Fibroblast of skin of scalp (primary cell): ENCODE data around the gene KLF6.
A peak's percentile ranks its signal among the peaks of the same experiment; 100 is the strongest.

Experiments used
- DNase-seq: peaks from one replicate; pipeline ENCODE4 v3.0.0-alpha.2; 2013

Gene KLF6

GRCh38 chr10:3811291-3811870 lies 26.4 kb upstream of the KLF6 start:
- DNase-seq, result peak; percentile 71

DNA sequence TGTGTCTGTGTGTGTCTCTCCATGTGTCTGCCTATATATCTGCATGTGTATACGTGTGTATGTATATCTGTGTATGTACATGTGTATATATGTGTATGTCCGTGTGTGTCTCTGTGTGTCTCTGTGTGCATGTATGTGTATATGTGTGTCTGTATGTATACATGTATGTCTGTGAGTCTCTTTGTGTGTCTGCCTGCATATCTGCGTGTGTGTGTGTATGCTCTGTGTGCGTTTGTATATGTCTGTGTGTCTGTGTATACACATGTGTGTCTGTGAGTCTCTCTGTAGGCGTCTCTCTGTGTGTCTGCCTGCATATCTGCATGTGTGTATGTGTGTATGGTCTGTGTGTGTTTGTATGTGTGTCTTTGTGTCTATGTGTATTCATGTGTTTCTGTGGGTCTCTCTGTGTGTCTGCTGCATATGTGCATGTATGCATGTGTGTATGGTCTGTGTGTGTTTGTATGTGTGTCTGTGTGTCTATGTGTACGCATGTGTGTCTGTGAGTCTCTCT lies 23.7 kb upstream of the KLF6 start:
- DNase-seq, result no peak

- DNase-seq, result no peak
Observed at GRCh38 chr10:3807928-3808496, 23.0 kb upstream of the KLF6 start.

DNA sequence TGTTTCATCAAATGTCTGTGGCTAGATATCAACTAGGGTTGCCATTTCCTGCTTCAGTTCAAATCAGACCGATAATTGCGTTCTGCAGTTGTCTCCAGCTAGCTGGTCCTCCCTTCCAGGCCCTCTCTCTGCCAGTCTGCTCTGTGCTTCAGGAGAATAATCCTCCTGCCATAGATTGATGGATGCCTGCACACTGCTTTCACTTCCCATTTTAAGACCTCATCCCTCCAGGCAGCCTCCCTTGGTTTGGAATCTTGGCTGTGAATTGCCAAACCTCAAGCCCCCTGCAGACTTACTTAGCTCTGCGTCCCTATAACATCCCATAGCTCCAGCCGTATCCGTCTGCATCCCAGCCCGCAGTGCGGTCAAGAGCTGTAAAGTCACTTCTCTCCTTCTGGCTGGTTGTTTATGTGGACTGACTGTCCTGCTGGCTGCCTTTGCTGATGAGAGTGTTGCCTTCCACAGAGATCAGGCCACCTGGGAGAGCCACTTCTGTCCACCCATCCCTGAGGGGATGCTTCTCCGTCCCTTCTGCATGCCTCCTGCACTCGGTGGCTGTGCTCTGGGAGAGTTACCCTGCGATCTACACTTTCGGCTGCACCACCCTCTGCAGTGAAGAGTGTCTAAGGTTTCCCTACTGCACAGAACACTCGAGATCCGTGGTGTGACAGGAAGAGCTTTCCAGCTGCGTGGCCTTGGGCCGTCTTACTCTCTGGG lies 22.4 kb upstream of the KLF6 start:
- DNase-seq, result peak; percentile 48

- DNase-seq, result peak; percentile 62
Observed at GRCh38 chr10:3806603-3807002, 21.6 kb upstream of the KLF6 start.

DNA sequence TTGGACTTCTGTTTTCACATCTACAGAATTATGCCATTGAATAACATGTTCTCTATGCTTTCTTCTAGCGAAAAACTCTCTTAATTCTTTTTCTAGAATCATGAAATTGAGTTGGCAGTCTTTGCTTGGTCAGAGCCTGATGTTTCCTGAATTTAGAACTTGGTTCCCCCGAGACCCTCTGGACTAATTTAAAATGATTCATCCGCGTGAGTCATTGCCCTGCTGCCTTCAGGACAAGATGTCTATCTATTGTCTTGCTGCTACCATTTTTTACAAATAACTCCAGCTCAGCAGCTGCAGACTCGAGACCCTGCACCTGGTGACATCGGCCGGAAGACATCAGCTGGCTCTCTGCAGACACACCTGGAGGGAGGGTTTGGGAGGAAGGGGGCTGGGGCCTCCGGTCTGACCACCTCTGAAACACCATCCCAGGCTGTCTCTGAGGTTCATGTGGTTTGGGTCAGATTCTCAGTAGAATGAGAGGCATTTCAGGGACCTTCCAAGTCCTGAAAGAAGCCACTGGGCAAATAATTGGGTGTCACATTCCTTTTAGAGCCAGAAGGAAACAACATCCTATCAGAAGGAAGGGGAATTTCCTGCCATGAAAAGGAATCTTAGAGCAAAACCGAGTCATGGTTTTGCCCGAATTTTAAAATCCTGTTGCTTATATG lies 20.9 kb upstream of the KLF6 start:
- DNase-seq, result peak; percentile 95

DNA sequence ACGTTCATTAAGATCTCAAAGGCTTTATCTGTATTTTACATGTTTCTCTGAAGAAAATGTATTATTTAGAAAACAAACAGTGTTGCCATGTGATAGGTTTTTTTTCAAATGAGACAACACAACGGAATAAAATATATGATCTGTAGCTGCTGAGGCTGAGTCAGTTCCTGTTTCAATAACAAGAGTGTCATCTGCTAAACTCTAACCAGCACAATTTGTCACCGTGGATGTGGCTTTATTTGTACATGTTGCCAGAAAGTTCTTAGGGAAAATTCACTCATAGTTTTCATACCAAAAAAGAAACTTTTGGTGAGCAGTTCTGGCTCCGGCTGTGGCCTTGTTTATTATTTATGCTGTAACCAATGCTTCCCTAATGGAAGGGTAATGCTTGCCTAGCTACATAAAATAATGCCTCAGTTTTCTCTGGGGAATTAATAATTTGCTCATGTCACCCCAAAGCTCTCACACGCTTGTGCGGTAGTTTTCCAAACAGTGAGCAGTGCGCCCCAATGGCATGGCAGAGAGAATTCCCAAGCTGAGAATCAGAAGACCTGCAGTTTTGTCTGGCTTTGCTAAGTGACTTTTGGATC lies 20.3 kb upstream of the KLF6 start:
- DNase-seq, result peak; percentile 87

GRCh38 chr10:3803927-3804741 lies 19.1 kb upstream of the KLF6 start:
- DNase-seq, result no peak

DNA sequence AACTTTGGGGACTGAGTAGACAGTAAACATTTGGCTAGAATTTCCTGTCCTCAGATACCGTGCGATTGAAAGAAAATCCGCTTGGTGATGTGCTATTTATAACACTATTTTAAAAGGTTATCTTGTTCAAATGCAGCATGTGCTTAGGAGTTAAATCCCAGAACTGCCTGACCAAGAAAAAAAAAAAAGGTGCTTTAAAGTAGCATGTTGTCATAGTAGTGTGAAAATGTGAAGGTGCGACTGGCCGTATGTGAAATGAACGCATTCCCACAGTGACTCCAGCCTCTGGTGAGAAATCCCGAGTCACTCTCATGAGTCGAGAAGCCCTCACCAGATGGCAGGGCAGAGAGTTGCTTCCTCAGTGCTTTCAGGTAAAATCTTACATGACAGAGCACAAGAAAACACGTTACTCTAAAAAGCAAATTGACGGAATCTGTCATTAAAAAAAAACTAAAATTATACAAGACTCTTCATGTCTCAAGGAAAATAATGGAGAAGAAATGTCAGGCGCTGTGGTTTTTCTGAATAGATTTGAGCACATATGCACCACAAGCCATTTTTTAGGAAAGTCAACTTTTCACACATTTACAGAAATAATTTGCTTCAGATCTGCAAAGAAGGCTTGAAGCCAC lies 18.4 kb upstream of the KLF6 start:
- DNase-seq, result no peak

DNA sequence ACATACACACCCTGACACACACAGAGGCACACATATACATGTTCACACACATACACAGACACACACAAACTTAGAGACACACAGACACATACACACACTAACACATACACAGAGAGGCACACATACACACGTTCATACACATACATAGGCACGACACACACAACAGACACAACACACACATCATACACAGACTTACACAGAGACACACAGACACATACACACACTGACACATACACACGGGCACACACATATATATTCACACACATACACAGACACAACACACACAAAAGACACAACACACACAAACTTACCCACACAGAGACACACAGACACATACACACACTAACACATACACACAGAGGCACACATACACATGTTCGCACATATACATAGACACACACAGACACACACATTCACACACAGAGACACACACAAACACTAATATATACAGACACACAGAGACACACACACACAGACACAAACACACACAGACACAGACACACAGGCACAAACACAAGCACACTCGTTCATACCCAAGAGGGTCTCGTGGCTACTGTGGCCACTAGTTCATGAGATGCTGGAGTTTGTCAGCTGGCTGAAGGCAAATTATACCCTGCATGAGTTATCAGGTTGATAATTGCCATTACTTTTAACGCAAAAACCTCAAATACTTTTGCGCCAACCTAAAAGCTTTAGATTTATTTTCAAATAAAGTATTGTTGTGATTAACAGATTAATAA lies 17.7 kb upstream of the KLF6 start:
- DNase-seq, result no peak

GRCh38 chr10:3801558-3802192 lies 16.7 kb upstream of the KLF6 start:
- no peak for DNase-seq

GRCh38 chr10:3800586-3800985 lies 15.6 kb upstream of the KLF6 start:
- DNase-seq, result no peak

- DNase-seq, result no peak
Observed at GRCh38 chr10:3797750-3798149, 12.7 kb upstream of the KLF6 start.

- no peak for DNase-seq
Observed at GRCh38 chr10:3793553-3793952, 8.5 kb upstream of the KLF6 start.

DNA sequence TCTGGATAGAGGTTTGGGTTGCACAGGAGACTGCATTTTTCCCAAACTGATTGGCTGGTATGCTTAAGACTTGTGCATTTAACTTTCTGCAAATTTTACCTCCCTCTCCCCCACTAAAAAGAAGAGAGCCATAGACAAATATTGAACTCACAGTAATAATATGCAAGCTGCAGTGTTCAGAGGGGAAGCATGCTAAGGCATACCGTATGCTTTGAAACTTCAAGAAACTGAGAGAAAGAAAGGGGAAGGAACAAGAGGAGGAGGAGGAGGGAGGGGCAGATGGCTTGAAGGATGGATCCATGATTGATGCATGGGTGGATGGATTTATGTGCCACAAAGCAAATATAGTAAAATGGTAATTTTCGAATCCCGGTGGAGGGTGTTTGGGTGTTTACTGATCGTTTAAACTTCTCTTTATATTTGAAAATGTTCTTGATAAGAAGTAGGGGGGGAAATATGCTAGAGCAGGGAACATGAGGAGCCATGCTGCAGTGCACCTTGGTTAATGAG lies 7.8 kb upstream of the KLF6 start:
- DNase-seq, result no peak

GRCh38 chr10:3791974-3792633 lies 7.1 kb upstream of the KLF6 start:
- peak; percentile 88 for DNase-seq

DNA sequence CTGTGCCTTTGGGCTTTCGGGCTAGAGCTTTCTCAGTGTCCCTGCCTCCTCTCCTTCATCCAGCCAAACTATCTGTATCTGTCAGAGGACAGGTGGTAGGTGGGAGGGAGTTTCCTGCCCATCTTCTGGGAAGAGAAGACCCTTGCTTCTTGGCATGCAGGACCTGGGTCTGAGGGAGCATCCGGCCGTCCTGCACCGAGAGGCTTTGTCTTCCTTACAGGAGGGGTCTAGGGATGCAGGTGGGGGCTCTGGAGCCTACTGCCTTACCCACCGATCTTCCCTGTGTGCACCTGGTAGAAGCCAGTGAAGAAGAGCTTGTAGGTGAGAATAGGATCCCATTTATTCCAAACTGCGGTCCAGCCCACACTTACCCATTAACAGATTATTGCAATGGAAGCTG lies 5.8 kb upstream of the KLF6 start:
- DNase-seq, result no peak

- no peak for DNase-seq
Observed at GRCh38 chr10:3790272-3790671, 5.3 kb upstream of the KLF6 start.

DNA sequence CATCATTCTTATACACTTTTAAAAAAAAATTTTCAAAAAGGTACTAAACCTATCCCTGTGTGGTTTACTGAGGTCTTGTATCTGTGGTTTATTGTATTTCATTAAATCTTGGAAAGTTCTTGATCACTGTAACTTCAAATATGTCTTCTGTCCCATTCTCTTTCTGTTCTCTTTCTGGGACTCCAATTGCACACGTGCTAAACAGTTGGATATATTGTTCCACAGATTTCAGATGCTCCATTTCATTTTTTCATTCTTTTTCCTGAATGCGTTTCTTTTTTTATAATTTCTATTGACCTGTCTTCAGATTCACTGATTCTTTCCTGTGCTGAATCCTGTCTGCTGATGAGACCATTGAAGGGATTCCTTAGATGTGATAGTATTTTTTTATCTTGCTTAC lies 4.6 kb upstream of the KLF6 start:
- no peak for DNase-seq

GRCh38 chr10:3787816-3788215 lies 2.8 kb upstream of the KLF6 start:
- DNase-seq, result no peak
